OCI-LY7 (cell line): ENCODE data around the gene ACTR3. TPM values are rescaled to one million over a fixed set of nuclear protein-coding genes. Genes with fewer than 3 reads are reported as not detected.

Experiments used
- BruUV-seq: library from RNA; stranded (reverse); fragments of 400-500 nt; replicated peaks from 2 replicates; lab custom pipeline; 2021; lab: Mats Ljungman, UMichigan
- CTCF ChIA-PET: fragments of 300-600 bp; sonication (Branson Sonifier 250); formaldehyde crosslinking; loops from one replicate; lab custom pipeline; 2022; ENCODE audit warnings: antibody characterized with exemption; ENCODE audit not compliant: unreplicated experiment; lab: Charles Lee
- POLR2A ChIA-PET: fragments of 300-600 bp; sonication (Branson Sonifier 250); formaldehyde crosslinking; loops from one replicate; lab custom pipeline; 2022; ENCODE audit warnings: antibody characterized with exemption; lab: Charles Lee
- DNase-seq: peaks from one replicate; pipeline ENCODE4 v3.0.0-alpha.2; 2015; ENCODE audit warnings: low spot score
- H2AFZ ChIP-seq: fragments of 200-600 bp; sonication (generic), shearing (Covaris generic); 2 replicates; pipeline ENCODE4 v1.6.1; 2014; ENCODE audit warnings: mild to moderate bottlenecking, antibody characterized with exemption, low read length, moderate library complexity
- H3K27ac ChIP-seq: fragments of 200-600 bp; sonication (generic); 2 replicates; pipeline ENCODE4 v1.5.1; 2014; ENCODE audit warnings: mixed run types, low read depth, mild to moderate bottlenecking, moderate library complexity, low read length, inconsistent platforms; ENCODE audit not compliant: poor library complexity, severe bottlenecking
- H3K36me3 ChIP-seq: fragments of 200-600 bp; sonication (generic); 2 replicates; pipeline ENCODE4 v1.6.1; 2014; ENCODE audit warnings: mild to moderate bottlenecking, antibody characterized with exemption, low read length, moderate library complexity, mixed read lengths; ENCODE audit not compliant: insufficient read depth
- H3K4me1 ChIP-seq: fragments of 200-600 bp; sonication (generic); 2 replicates; pipeline ENCODE4 v1.5.1; 2014; ENCODE audit warnings: mild to moderate bottlenecking, low read length; ENCODE audit not compliant: insufficient read depth, poor library complexity, severe bottlenecking
- H3K4me2 ChIP-seq: fragments of 200-600 bp; sonication (generic); 2 replicates; pipeline ENCODE4 v1.6.1; 2014; ENCODE audit warnings: mild to moderate bottlenecking, low read length
- H3K4me3 ChIP-seq: fragments of 200-600 bp; sonication (generic); 2 replicates; pipeline ENCODE4 v1.5.1; 2014; ENCODE audit warnings: mild to moderate bottlenecking, low read depth, low read length; ENCODE audit not compliant: poor library complexity, severe bottlenecking
- H3K79me2 ChIP-seq: fragments of 200-600 bp; sonication (generic); 2 replicates; pipeline ENCODE4 v1.6.1; 2016; ENCODE audit warnings: low read depth, mild to moderate bottlenecking, low read length, moderate library complexity, mixed read lengths; ENCODE audit not compliant: insufficient read depth
- H3K9me2 ChIP-seq: fragments of 200-600 bp; sonication (generic); 2 replicates; pipeline ENCODE4 v1.6.1; 2016; ENCODE audit warnings: mild to moderate bottlenecking, low read length, mixed read lengths; ENCODE audit not compliant: insufficient read depth
- H3K9me3 ChIP-seq: fragments of 200-600 bp; sonication (generic); 2 replicates; pipeline ENCODE4 v1.6.1; 2014; ENCODE audit warnings: mild to moderate bottlenecking, mixed run types, low read length, mixed read lengths
- H4K20me1 ChIP-seq: fragments of 200-600 bp; sonication (generic); 2 replicates; pipeline ENCODE4 v1.6.1; 2014; ENCODE audit warnings: mild to moderate bottlenecking, antibody characterized with exemption, low read length, moderate library complexity, mixed read lengths; ENCODE audit not compliant: insufficient read depth
- EZH2phosphoT487 ChIP-seq: fragments of 200-600 bp; sonication (generic); IDR thresholded peaks from 2 replicates; pipeline ENCODE4 v1.6.1; 2018; ENCODE audit warnings: low read depth, borderline replicate concordance, mild to moderate bottlenecking, mixed run types, antibody characterized with exemption, low read length, moderate library complexity, mixed read lengths
- intact Hi-C: fragments of 100-400 bp; cut with micrococcal nuclease; formaldehyde crosslinking; loops from one replicate; pipeline ENCODE4 v1.10.0; 2022; ENCODE audit not compliant: unreplicated experiment
- total RNA-seq, 2 experiments: library from RNA; depleted of rRNA in 1 of 2; stranded (reverse); fragments of >200 nt in 1 of 2; shearing (Covaris generic) in 1 of 2; gene quantifications; 2 replicates each; pipeline ENCODE4 v1.2.3, GENCODE V29; 2014 to 2022
- TF ChIP-seq, protein P1 (sequence below): fragments of 200-600 bp; sonication (generic); conservative IDR thresholded peaks from 2 replicates; pipeline ENCODE4 v1.5.1; 2014; ENCODE audit warnings: mild to moderate bottlenecking, antibody characterized with exemption, low read length, moderate library complexity, mixed read lengths

The ACTR3 gene
- total RNA-seq, 2 experiments from 2014 or later, result 192 to 320 TPM

DNA sequence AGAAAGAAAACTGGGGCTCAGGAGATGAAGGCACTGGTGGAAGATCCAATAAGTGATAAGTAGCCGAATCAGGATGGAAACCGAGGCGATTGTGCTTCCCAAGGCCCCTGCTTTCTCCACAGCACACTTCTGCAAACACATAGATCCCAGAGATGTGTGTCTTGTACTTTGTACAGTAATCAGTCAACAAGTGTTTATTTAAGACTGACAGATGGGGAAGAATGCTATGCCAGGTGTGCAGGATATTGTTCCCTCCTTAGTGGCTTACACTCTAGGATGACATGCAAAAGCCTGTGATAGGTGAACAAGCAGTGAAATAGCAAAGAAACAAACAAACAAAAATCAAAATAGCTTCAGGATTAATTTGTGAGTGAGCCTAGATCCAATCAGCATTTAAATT is 116.6 kb downstream of the ACTR3 start:
- TF ChIP-seq, protein P1, sequence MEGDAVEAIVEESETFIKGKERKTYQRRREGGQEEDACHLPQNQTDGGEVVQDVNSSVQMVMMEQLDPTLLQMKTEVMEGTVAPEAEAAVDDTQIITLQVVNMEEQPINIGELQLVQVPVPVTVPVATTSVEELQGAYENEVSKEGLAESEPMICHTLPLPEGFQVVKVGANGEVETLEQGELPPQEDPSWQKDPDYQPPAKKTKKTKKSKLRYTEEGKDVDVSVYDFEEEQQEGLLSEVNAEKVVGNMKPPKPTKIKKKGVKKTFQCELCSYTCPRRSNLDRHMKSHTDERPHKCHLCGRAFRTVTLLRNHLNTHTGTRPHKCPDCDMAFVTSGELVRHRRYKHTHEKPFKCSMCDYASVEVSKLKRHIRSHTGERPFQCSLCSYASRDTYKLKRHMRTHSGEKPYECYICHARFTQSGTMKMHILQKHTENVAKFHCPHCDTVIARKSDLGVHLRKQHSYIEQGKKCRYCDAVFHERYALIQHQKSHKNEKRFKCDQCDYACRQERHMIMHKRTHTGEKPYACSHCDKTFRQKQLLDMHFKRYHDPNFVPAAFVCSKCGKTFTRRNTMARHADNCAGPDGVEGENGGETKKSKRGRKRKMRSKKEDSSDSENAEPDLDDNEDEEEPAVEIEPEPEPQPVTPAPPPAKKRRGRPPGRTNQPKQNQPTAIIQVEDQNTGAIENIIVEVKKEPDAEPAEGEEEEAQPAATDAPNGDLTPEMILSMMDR, result no peak
- TF ChIP-seq EZH2phosphoT487, result no peak
- no TSS peak for BruUV-seq
- CTCF ChIA-PET, result no interaction called here

DNA sequence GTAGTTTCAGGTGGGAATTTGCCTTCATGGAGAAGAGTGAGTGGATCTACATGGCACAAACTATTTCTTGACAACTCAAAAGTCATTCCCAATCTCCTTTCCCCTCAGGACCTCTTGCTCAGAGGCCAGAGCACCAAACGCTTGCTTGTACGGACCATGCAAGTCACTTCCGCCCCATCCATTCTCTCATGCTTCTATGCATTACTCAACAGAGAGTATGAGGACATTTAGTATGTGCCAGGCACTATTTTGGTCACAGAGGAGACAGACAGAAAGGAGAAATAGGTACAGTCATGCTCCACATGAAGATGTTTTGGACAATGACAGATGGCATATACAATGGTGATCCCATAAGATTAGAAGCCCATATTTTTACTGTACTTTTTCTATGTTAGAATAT is 117.5 kb downstream of the ACTR3 start:
- no peak overlapping the region for H3K27ac ChIP-seq
- TF ChIP-seq, protein P1, result no peak
- TF ChIP-seq EZH2phosphoT487, result no peak
- H3K4me3 ChIP-seq, result no peak overlapping the region
- no peaks in the 10 kb centered on the region for H3K9me2 ChIP-seq
- no peaks in the 10 kb centered on the region for H4K20me1 ChIP-seq
- intact Hi-C loops, result no loop called here
- ChIA-PET POLR2A (no interaction called here), CTCF (no interaction called here)
- BruUV-seq, result no TSS peak
- no peaks in the 10 kb centered on the region for H3K4me1 ChIP-seq
- no peak overlapping the region for H3K4me2 ChIP-seq
- no peak for DNase-seq
- no peaks in the 10 kb centered on the region for H3K36me3 ChIP-seq
- H2AFZ ChIP-seq, result no peak overlapping the region
- no peaks in the 10 kb centered on the region for H3K79me2 ChIP-seq
- no peaks in the 10 kb centered on the region for H3K9me3 ChIP-seq

More for the DNA sequence above, 116.6 kb downstream of the ACTR3 start:
- no peaks in the 10 kb centered on the region for H3K79me2 ChIP-seq
- POLR2A ChIA-PET, result interaction anchor here (0.5 to 1.1 kb wide), 2 partner anchors 33 to 271 kb away, joined by 3 read pairs; no protein-coding TSS in a partner anchor
- H3K4me3 ChIP-seq, result no peak overlapping the region
- H3K9me2 ChIP-seq, result no peaks in the 10 kb centered on the region
- no peaks in the 10 kb centered on the region for H3K4me1 ChIP-seq
- H3K36me3 ChIP-seq, result no peaks in the 10 kb centered on the region
- no peaks in the 10 kb centered on the region for H4K20me1 ChIP-seq
- H2AFZ ChIP-seq, result no peak overlapping the region
- DNase-seq, result no peak
- no peaks in the 10 kb centered on the region for H3K9me3 ChIP-seq
- H3K27ac ChIP-seq, result no peak overlapping the region
- intact Hi-C loops, result no loop called here
- no peak overlapping the region for H3K4me2 ChIP-seq

DNA sequence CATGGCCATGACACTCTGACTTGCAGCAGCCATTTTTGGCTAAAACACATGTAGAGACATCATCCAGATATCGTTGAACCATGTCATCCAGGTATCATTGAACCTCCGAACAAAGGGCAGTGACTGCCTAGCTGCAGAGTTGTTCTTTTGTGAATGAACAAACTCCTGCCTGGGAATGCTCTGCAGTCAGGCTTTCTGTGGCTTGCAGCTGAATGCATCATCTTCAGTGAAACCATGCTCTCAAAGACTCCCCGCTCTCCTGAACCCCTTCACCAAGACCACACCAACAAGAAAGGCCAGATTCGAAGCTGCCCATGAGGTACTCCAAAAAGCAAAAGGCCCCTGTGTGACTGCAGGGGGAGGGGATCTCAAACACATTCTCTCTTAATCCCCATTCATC is 118.8 kb downstream of the ACTR3 start:
- DNase-seq, result no peak
- TF ChIP-seq, protein P1, result no peak
- no peak for TF ChIP-seq EZH2phosphoT487
- H2AFZ ChIP-seq, result no peak overlapping the region
- BruUV-seq, result no TSS peak
- H3K27ac ChIP-seq, result no peak overlapping the region
- ChIA-PET CTCF (no interaction called here), POLR2A (no interaction called here)
- no peaks in the 10 kb centered on the region for H3K79me2 ChIP-seq
- H3K9me2 ChIP-seq, result no peaks in the 10 kb centered on the region
- H3K4me2 ChIP-seq, result no peak overlapping the region
- H3K4me1 ChIP-seq, result no peaks in the 10 kb centered on the region
- intact Hi-C loops, result no loop called here
- no peaks in the 10 kb centered on the region for H3K36me3 ChIP-seq
- H3K4me3 ChIP-seq, result no peak overlapping the region
- H3K9me3 ChIP-seq, result no peaks in the 10 kb centered on the region
- no peaks in the 10 kb centered on the region for H4K20me1 ChIP-seq
